SK-MEL-5 (cell line): ENCODE measurements around the gene ITFG2. TPM values are rescaled to one million over a fixed set of nuclear protein-coding genes. Genes with fewer than 3 reads are reported as not detected.
A peak's percentile ranks its signal among the peaks of the same experiment; 100 is the strongest.
"Not testable (repeated sequence)": the region's sequence is repeated elsewhere in the genome, so short reads cannot be mapped to it uniquely, and the experiment has no call there.

Experiments used
- DNase-seq: peaks from one replicate; pipeline ENCODE4 v3.0.0-alpha.2; 2016; ENCODE audit warnings: low read depth, low spot score
- in situ Hi-C: cut with HindIII; loops from 2 replicates; pipeline ENCODE4 v1.10.0; 2016; ENCODE audit warnings: low sequenced_read_pairs, high pct_unique_total_duplicates, low pct_unique_long_range_greater_than_20kb
- polyA plus RNA-seq, 2 experiments: library from polyadenylated mRNA; depleted of rRNA; stranded (reverse); fragments of >200 nt; gene quantifications; 2 replicates each; pipeline ENCODE4 v1.2.3, GENCODE V29; 2015
- total RNA-seq: library from RNA; depleted of rRNA; stranded (reverse); fragments of >200 nt; shearing (Covaris generic); gene quantifications from 2 replicates; pipeline ENCODE4 v1.2.3, GENCODE V29; 2014; rRNA removed

The ITFG2 gene
- total RNA-seq, result 20.7 and 23.4 TPM in 2 replicates
- 24.6 and 34.9 TPM in 2 replicates for polyA plus RNA-seq (2015; cell fraction: cytosol; rRNA removed)
- polyA plus RNA-seq (2015; cell fraction: nucleus; rRNA removed), result 69.5 and 78.8 TPM in 2 replicates

- peak; percentile 99 for DNase-seq
- in situ Hi-C loops, result no loop called here
Observed at GRCh38 chr12:2812290-2813213, at the start of gene ITFG2. ITFG2 (plus strand) TSS chr12:2812668; CDS start chr12:2812761, 93 bp downstream.

GRCh38 chr12:2764398-2764797 is 48.1 kb upstream of the ITFG2 start:
- in situ Hi-C loops, result no loop called here
- DNase-seq, result no peak

GRCh38 chr12:2765052-2765451 is 47.4 kb upstream of the ITFG2 start:
- in situ Hi-C loops, result no loop called here
- no peak for DNase-seq

GRCh38 chr12:2765608-2766007 is 46.9 kb upstream of the ITFG2 start:
- no peak for DNase-seq
- in situ Hi-C loops, result no loop called here

GRCh38 chr12:2768224-2768961 is 44.1 kb upstream of the ITFG2 start:
- in situ Hi-C loops, result no loop called here
- DNase-seq, result no peak

- DNase-seq, result no peak
- in situ Hi-C loops, result no loop called here
Observed at GRCh38 chr12:2769866-2770533, 42.5 kb upstream of the ITFG2 start.

- in situ Hi-C loops, DNase-seq: not testable (repeated sequence)
Observed at GRCh38 chr12:2770544-2770943, 41.9 kb upstream of the ITFG2 start.

- in situ Hi-C loops, result no loop called here
- DNase-seq, result no peak
Observed at GRCh38 chr12:2772370-2772769, 40.1 kb upstream of the ITFG2 start.

GRCh38 chr12:2773199-2773875 is 39.1 kb upstream of the ITFG2 start:
- in situ Hi-C loops, result no loop called here
- no peak for DNase-seq

- in situ Hi-C loops, result no loop called here
Observed at GRCh38 chr12:2775431-2775830, 37.0 kb upstream of the ITFG2 start.

GRCh38 chr12:2776129-2776806 is 36.2 kb upstream of the ITFG2 start:
- in situ Hi-C loops, result no loop called here
- DNase-seq, result no peak

More at GRCh38 chr12:2775431-2775830, 37.0 kb upstream of the ITFG2 start:
- DNase-seq, result no peak

- no peak for DNase-seq
- in situ Hi-C loops, result no loop called here
Observed at GRCh38 chr12:2779281-2779680, 33.2 kb upstream of the ITFG2 start.

- DNase-seq, result peak; percentile 70
- in situ Hi-C loops, result no loop called here
Observed at GRCh38 chr12:2783936-2784600, 28.4 kb upstream of the ITFG2 start.

GRCh38 chr12:2785017-2785416 is 27.5 kb upstream of the ITFG2 start:
- in situ Hi-C loops, result no loop called here
- no peak for DNase-seq

- in situ Hi-C loops, result no loop called here
- DNase-seq, result no peak
Observed at GRCh38 chr12:2791089-2791488, 21.4 kb upstream of the ITFG2 start.

- no peak for DNase-seq
- in situ Hi-C loops, result no loop called here
Observed at GRCh38 chr12:2792671-2793500, 19.6 kb upstream of the ITFG2 start.
